ENCODE results near the gene C3orf80. TPM values are rescaled to one million over a fixed set of nuclear protein-coding genes. Genes with fewer than 3 reads are reported as not detected.
"Not testable (repeated sequence)": the region's sequence is repeated elsewhere in the genome, so short reads cannot be mapped to it uniquely, and the experiment has no call there.

The C3orf80 gene
- 57.8 TPM for polyA plus RNA-seq (2013)

- ChIA-PET POLR2A (interaction anchor here (1.3 kb wide), 1 partner anchor 42 kb away, joined by 3 read pairs; no protein-coding TSS in a partner anchor), CTCF (interaction anchor here (0.6 to 7.5 kb wide), 24 partner anchors 9 to 397 kb away, joined by 3 to 38 read pairs (median 4); no protein-coding TSS in a partner anchor)
- no peaks in the 10 kb centered on the region for H3K36me3 ChIP-seq (ENCODE audit: control insufficient read depth in 4 of 4, insufficient read depth in 4 of 4, low read length in 3 of 4)
- peaks cover 5 to 72% (median 38%) of the 10 kb centered on the region in 4 experiments for H3K4me1 ChIP-seq (ENCODE audit: control extremely low read depth in 1 of 4, control insufficient read depth in 4 of 4, insufficient read depth in 4 of 4, low read length in 3 of 4)
- peak within 1 kb of the TSS; percentile 82 to 91 for H3K27ac ChIP-seq (ENCODE audit: insufficient read depth in 1 of 2, low read depth in 1 of 2, low read length in 2 of 2, poor library complexity in 1 of 2, severe bottlenecking in 2 of 2)
- DNase-seq, result peak; percentile 75 to 92 (median 92)
- H3K9me3 ChIP-seq (ENCODE audit: control extremely low read depth in 1 of 5, control insufficient read depth in 4 of 5, insufficient read depth in 2 of 5, low read depth in 1 of 5, low read length in 4 of 5), result no peaks in the 10 kb centered on the region
- H3K4me3 ChIP-seq (ENCODE audit: control insufficient read depth in 1 of 7, extremely low read depth in 1 of 7, insufficient read depth in 4 of 7, low read depth in 2 of 7, low read length in 6 of 7), result peak within 1 kb of the TSS; percentile 46 to 92 (median 83)
- H3K27me3 ChIP-seq (replicated peaks in 2 of 5; ENCODE audit: control insufficient read depth in 4 of 5, insufficient read depth in 5 of 5, low read length in 4 of 5), result no peaks in the 10 kb centered on the region
- whole genome bisulfite sequencing (ENCODE audit: insufficient coverage), result under 1% methylated on average over 91 of the region's 104 CpGs
Observed at GRCh38 chr3:160225176-160226025, at the start of gene C3orf80. Gene C3orf80 (plus strand): TSS chr3:160225422. CDS start chr3:160225636, 214 bp downstream.

- Histone ChIP-seq H3K4me3 (ENCODE audit: control insufficient read depth in 1 of 7, extremely low read depth in 1 of 7, insufficient read depth in 4 of 7, low read depth in 2 of 7, low read length in 6 of 7) (no peak overlapping the region), H3K27me3 (replicated peaks in 2 of 5; ENCODE audit: control insufficient read depth in 4 of 5, insufficient read depth in 5 of 5, low read length in 4 of 5) (no peaks in the 10 kb centered on the region), H3K4me1 (ENCODE audit: control extremely low read depth in 1 of 4, control insufficient read depth in 4 of 4, insufficient read depth in 4 of 4, low read length in 3 of 4) (peaks cover 15 to 50% (median 34%) of the 10 kb centered on the region in 4 experiments), H3K27ac (ENCODE audit: insufficient read depth in 1 of 2, low read depth in 1 of 2, low read length in 2 of 2, poor library complexity in 1 of 2, severe bottlenecking in 2 of 2) (no peak overlapping the region), H3K9me3 (ENCODE audit: control extremely low read depth in 1 of 5, control insufficient read depth in 4 of 5, insufficient read depth in 2 of 5, low read depth in 1 of 5, low read length in 4 of 5) (no peaks in the 10 kb centered on the region), H3K36me3 (ENCODE audit: control insufficient read depth in 4 of 4, insufficient read depth in 4 of 4, low read length in 3 of 4) (no peaks in the 10 kb centered on the region)
- ChIA-PET POLR2A (no interaction called here), CTCF (interaction anchor here (1.0 to 1.2 kb wide), 3 partner anchors 14 to 189 kb away, joined by 3 to 4 read pairs (median 3); partner anchors contain the start of gene IL12A)
- no peak for DNase-seq
Observed at GRCh38 chr3:160176923-160177322, 48.3 kb upstream of the C3orf80 start.

DNA sequence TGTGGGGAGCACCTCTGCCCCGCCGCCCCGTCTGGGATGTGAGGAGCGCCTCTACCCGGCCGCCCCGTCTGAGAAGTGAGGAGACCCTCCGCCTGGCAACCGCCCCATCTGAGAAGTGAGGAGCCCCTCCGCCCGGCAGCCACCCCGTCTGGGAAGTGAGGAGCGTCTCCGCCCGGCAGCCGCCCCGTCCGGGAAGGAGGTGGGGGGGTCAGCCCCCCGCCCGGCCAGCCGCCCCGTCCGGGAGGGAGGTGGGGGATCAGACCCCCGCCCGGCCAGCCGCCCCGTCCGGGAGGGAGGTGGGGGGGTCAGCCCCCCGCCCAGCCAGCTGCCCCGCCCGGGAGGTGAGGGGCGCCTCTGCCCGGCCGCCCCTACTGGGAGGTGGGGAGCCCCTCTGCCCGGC, 46.6 kb upstream of the C3orf80 start:
- CTCF ChIA-PET, POLR2A ChIA-PET: not testable (repeated sequence)

GRCh38 chr3:160179403-160179802, 45.8 kb upstream of the C3orf80 start:
- CTCF ChIA-PET, result interaction anchor here (0.6 to 0.7 kb wide), 2 partner anchors 13 to 234 kb away, joined by 3 to 4 read pairs; no protein-coding TSS in a partner anchor
- H3K27me3 ChIP-seq (replicated peaks in 2 of 5; ENCODE audit: control insufficient read depth in 4 of 5, insufficient read depth in 5 of 5, low read length in 4 of 5), result not testable (repeated sequence)

More for the DNA sequence above, 46.6 kb upstream of the C3orf80 start:
- H3K9me3 ChIP-seq (ENCODE audit: control extremely low read depth in 1 of 5, control insufficient read depth in 4 of 5, insufficient read depth in 2 of 5, low read depth in 1 of 5, low read length in 4 of 5); H3K36me3 ChIP-seq (ENCODE audit: control insufficient read depth in 4 of 4, insufficient read depth in 4 of 4, low read length in 3 of 4); H3K27me3 ChIP-seq (replicated peaks in 2 of 5; ENCODE audit: control insufficient read depth in 4 of 5, insufficient read depth in 5 of 5, low read length in 4 of 5); H3K4me3 ChIP-seq (ENCODE audit: control insufficient read depth in 1 of 7, extremely low read depth in 1 of 7, insufficient read depth in 4 of 7, low read depth in 2 of 7, low read length in 6 of 7); DNase-seq; H3K27ac ChIP-seq (ENCODE audit: insufficient read depth in 1 of 2, low read depth in 1 of 2, low read length in 2 of 2, poor library complexity in 1 of 2, severe bottlenecking in 2 of 2): not testable (repeated sequence)
- peaks cover 17 to 52% (median 36%) of the 10 kb centered on the region in 4 experiments for H3K4me1 ChIP-seq (ENCODE audit: control extremely low read depth in 1 of 4, control insufficient read depth in 4 of 4, insufficient read depth in 4 of 4, low read length in 3 of 4)
- no CpG with 5 or more reads among the region's 35 CpGs for WGBS (ENCODE audit: insufficient coverage)

DNA sequence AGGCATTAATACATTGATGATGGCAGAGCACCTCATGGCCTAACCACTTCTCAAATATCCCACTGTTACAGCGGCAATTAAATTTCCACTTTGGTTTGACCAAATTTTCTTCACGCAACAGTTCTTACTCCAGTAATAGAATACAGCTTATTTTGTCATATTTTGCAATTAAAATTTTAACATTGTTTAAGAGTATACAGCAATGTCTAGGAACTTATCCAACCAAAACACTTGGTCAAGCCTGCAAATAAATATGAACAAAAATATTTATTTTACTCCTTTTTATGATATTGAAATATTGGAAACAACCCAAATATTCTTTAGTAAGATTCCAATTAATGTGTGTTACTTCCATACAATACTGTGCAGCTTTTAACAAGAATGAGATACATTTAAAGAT, 45.3 kb upstream of the C3orf80 start:
- Histone ChIP-seq H3K36me3 (ENCODE audit: control insufficient read depth in 4 of 4, insufficient read depth in 4 of 4, low read length in 3 of 4) (no peaks in the 10 kb centered on the region), H3K4me3 (ENCODE audit: control insufficient read depth in 1 of 7, extremely low read depth in 1 of 7, insufficient read depth in 4 of 7, low read depth in 2 of 7, low read length in 6 of 7) (peak overlapping the region in 1 of 7 experiments; percentile 55), H3K4me1 (ENCODE audit: control extremely low read depth in 1 of 4, control insufficient read depth in 4 of 4, insufficient read depth in 4 of 4, low read length in 3 of 4) (peaks cover 26 to 59% (median 44%) of the 10 kb centered on the region in 4 experiments), H3K9me3 (ENCODE audit: control extremely low read depth in 1 of 5, control insufficient read depth in 4 of 5, insufficient read depth in 2 of 5, low read depth in 1 of 5, low read length in 4 of 5) (no peaks in the 10 kb centered on the region), H3K27ac (ENCODE audit: insufficient read depth in 1 of 2, low read depth in 1 of 2, low read length in 2 of 2, poor library complexity in 1 of 2, severe bottlenecking in 2 of 2) (peak overlapping the region; percentile 19 to 80), H3K27me3 (replicated peaks in 2 of 5; ENCODE audit: control insufficient read depth in 4 of 5, insufficient read depth in 5 of 5, low read length in 4 of 5) (no peaks in the 10 kb centered on the region)
- CTCF ChIA-PET, result interaction anchor here (0.6 to 0.7 kb wide), 2 partner anchors 13 to 234 kb away, joined by 3 to 4 read pairs; no protein-coding TSS in a partner anchor
- POLR2A ChIA-PET, result no interaction called here
- WGBS (ENCODE audit: insufficient coverage), result no CpG with 5 or more reads among the region's 2 CpGs
- no peak for DNase-seq

More at GRCh38 chr3:160179403-160179802, 45.8 kb upstream of the C3orf80 start:
- WGBS (ENCODE audit: insufficient coverage), result 100% methylated on average over 2 of the region's 4 CpGs
- peaks cover 23 to 56% (median 40%) of the 10 kb centered on the region in 4 experiments for H3K4me1 ChIP-seq (ENCODE audit: control extremely low read depth in 1 of 4, control insufficient read depth in 4 of 4, insufficient read depth in 4 of 4, low read length in 3 of 4)
- H3K36me3 ChIP-seq (ENCODE audit: control insufficient read depth in 4 of 4, insufficient read depth in 4 of 4, low read length in 3 of 4); DNase-seq; H3K9me3 ChIP-seq (ENCODE audit: control extremely low read depth in 1 of 5, control insufficient read depth in 4 of 5, insufficient read depth in 2 of 5, low read depth in 1 of 5, low read length in 4 of 5); H3K4me3 ChIP-seq (ENCODE audit: control insufficient read depth in 1 of 7, extremely low read depth in 1 of 7, insufficient read depth in 4 of 7, low read depth in 2 of 7, low read length in 6 of 7); POLR2A ChIA-PET: not testable (repeated sequence)
- peak overlapping the region in 1 of 2 experiments; percentile 80 for H3K27ac ChIP-seq (ENCODE audit: insufficient read depth in 1 of 2, low read depth in 1 of 2, low read length in 2 of 2, poor library complexity in 1 of 2, severe bottlenecking in 2 of 2)

GRCh38 chr3:160180581-160181216, 44.5 kb upstream of the C3orf80 start:
- H3K4me3 ChIP-seq (ENCODE audit: control insufficient read depth in 1 of 7, extremely low read depth in 1 of 7, insufficient read depth in 4 of 7, low read depth in 2 of 7, low read length in 6 of 7), result peak overlapping the region in 4 of 7 experiments; percentile 26 to 68 (median 46)
- POLR2A ChIA-PET, result no interaction called here

More at GRCh38 chr3:160180581-160181216, 44.5 kb upstream of the C3orf80 start:
- H3K27ac ChIP-seq (ENCODE audit: insufficient read depth in 1 of 2, low read depth in 1 of 2, low read length in 2 of 2, poor library complexity in 1 of 2, severe bottlenecking in 2 of 2), result peak overlapping the region; percentile 67 to 80
- H3K9me3 ChIP-seq (ENCODE audit: control extremely low read depth in 1 of 5, control insufficient read depth in 4 of 5, insufficient read depth in 2 of 5, low read depth in 1 of 5, low read length in 4 of 5), result no peaks in the 10 kb centered on the region
- CTCF ChIA-PET, result interaction anchor here (1.1 to 1.7 kb wide), 5 partner anchors 9 to 166 kb away, joined by 3 to 10 read pairs (median 3); no protein-coding TSS in a partner anchor
- peak; percentile 76 to 97 (median 94) for DNase-seq
- WGBS (ENCODE audit: insufficient coverage), result 0% methylated on average over 5 of the region's 11 CpGs
- no peaks in the 10 kb centered on the region for H3K27me3 ChIP-seq (replicated peaks in 2 of 5; ENCODE audit: control insufficient read depth in 4 of 5, insufficient read depth in 5 of 5, low read length in 4 of 5)
- H3K36me3 ChIP-seq (ENCODE audit: control insufficient read depth in 4 of 4, insufficient read depth in 4 of 4, low read length in 3 of 4), result no peaks in the 10 kb centered on the region
- H3K4me1 ChIP-seq (ENCODE audit: control extremely low read depth in 1 of 4, control insufficient read depth in 4 of 4, insufficient read depth in 4 of 4, low read length in 3 of 4), result peaks cover 31 to 63% (median 47%) of the 10 kb centered on the region in 4 experiments
